GM10266 (cell line): ENCODE results near the gene SLC12A5.

Experiments
- DNase-seq: peaks from one replicate; pipeline ENCODE4 v3.0.0; 2012; ENCODE audit errors: extremely low spot score
- CTCF ChIP-seq: IDR thresholded peaks from 2 replicates; pipeline ENCODE4 v1.5.1; 2012; ENCODE audit warnings: mild to moderate bottlenecking, low read depth; ENCODE audit not compliant: control insufficient read depth, insufficient read depth; ENCODE audit errors: missing control alignments

SLC12A5 gene

GRCh38 chr20:46030284-46031013, 1.4 kb downstream of the SLC12A5 start:
- DNase-seq = no peak
- no peak for TF ChIP-seq CTCF

GRCh38 chr20:46031014-46031569, 2.1 kb downstream of the SLC12A5 start:
- DNase-seq = no peak
- TF ChIP-seq CTCF = no peak

GRCh38 chr20:46031701-46032254, 2.8 kb downstream of the SLC12A5 start:
- no peak for TF ChIP-seq CTCF
- no peak for DNase-seq

GRCh38 chr20:46034039-46034438, 5.0 kb downstream of the SLC12A5 start:
- DNase-seq = no peak
- no peak for TF ChIP-seq CTCF

GRCh38 chr20:46035253-46035652, 6.2 kb downstream of the SLC12A5 start:
- no peak for DNase-seq
- no peak for TF ChIP-seq CTCF

GRCh38 chr20:46035713-46036112, 6.7 kb downstream of the SLC12A5 start:
- TF ChIP-seq CTCF = no peak
- no peak for DNase-seq

GRCh38 chr20:46036370-46036769, 7.4 kb downstream of the SLC12A5 start:
- no peak for TF ChIP-seq CTCF
- no peak for DNase-seq
